Measurements from ENCODE around the gene HECA. TPM values are rescaled to one million over a fixed set of nuclear protein-coding genes. Genes with fewer than 3 reads are reported as not detected.

The HECA gene
- total and polyA plus RNA-seq, 10 of the 15 experiments (the other 5 are each of a cell fraction or from before 2014, with no cell fraction given), result 0.52 to 7.2 (median 2.7) TPM

GRCh38 chr6:139151425-139152087 lies 16.7 kb downstream of the HECA start:
- no TSS peak for BruUV-seq (replicated peaks)
- TF ChIP-seq ATF7 (IDR thresholded peaks at IDR 0.05; ENCODE audit: low read depth) (no peak), NKRF (conservative IDR thresholded peaks at IDR 0.05) (no peak), SIN3A (IDR thresholded peaks at IDR 0.05; ENCODE audit: low read depth, low read length) (no peak), ESRRA (IDR thresholded peaks at IDR 0.05; ENCODE audit: low read length) (no peak), BCLAF1 (IDR thresholded peaks at IDR 0.05) (no peak), NBN (IDR thresholded peaks at IDR 0.05) (no peak), RUNX3 (IDR thresholded peaks at IDR 0.05; ENCODE audit: low read length) (no peak), ZNF207 (IDR thresholded peaks at IDR 0.05; ENCODE audit: borderline replicate concordance) (no peak), MEF2B (IDR thresholded peaks at IDR 0.05; ENCODE audit: partially characterized antibody, poor library complexity, severe bottlenecking) (no peak), DPF2 (IDR thresholded peaks at IDR 0.05) (no peak), CEBPZ (IDR thresholded peaks at IDR 0.05; ENCODE audit: low read depth, low read length) (no peak), PKNOX1 (IDR thresholded peaks at IDR 0.05) (no peak), SREBF1 (IDR thresholded peaks at IDR 0.05; ENCODE audit: low read length) (no peak), CBX3 (IDR thresholded peaks at IDR 0.05; ENCODE audit: borderline replicate concordance, low read depth) (no peak), PAX8 (IDR thresholded peaks at IDR 0.05) (no peak), BCL11A (IDR thresholded peaks at IDR 0.05; ENCODE audit: low read depth, low read length) (no peak), MTA3 (IDR thresholded peaks at IDR 0.05; ENCODE audit: borderline replicate concordance, low read length) (no peak)

More at GRCh38 chr6:139151425-139152087, 16.7 kb downstream of the HECA start:
- H3K9me3 ChIP-seq (replicated peaks; ENCODE audit: control insufficient read depth, insufficient read depth, low read length), result no peaks in the 10 kb centered on the region
- ATAC-seq (no peak), DNase-seq (ENCODE audit: low read depth, low spot score) (no peak), FAIRE-seq (no peak)
- SMC1A ChIA-PET (ENCODE audit: uncharacterized antibody, unreplicated experiment), result interaction anchor here (0.9 to 2.1 kb wide), 3 partner anchors 14 to 213 kb away, joined by 3 to 9 read pairs (median 3); no protein-coding TSS in a partner anchor
- no peak overlapping the region for H3K4me2 ChIP-seq (ENCODE audit: control insufficient read depth, insufficient read depth)
- CTCF ChIA-PET, result interaction anchor here (0.8 kb wide), 1 partner anchor 12 kb away, joined by 3 read pairs; no protein-coding TSS in a partner anchor
- H3K36me3 ChIP-seq (ENCODE audit: control insufficient read depth in 2 of 2, insufficient read depth in 2 of 2, low read length in 1 of 2), result no peaks in the 10 kb centered on the region
- H3K79me2 ChIP-seq (ENCODE audit: control insufficient read depth, insufficient read depth, low read length), result no peaks in the 10 kb centered on the region
- no peaks in the 10 kb centered on the region for H3K4me1 ChIP-seq (ENCODE audit: control insufficient read depth, insufficient read depth, low read length)
- intact Hi-C loops (cut with micrococcal nuclease; ENCODE audit: unreplicated experiment), result no loop called here
- H3K27ac ChIP-seq (ENCODE audit: control insufficient read depth, insufficient read depth), result no peak overlapping the region
- no peaks in the 10 kb centered on the region for H4K20me1 ChIP-seq (ENCODE audit: control insufficient read depth, insufficient read depth)
- RAD21 ChIA-PET (ENCODE audit: unreplicated experiment), result interaction anchor here (1.7 kb wide), 1 partner anchor 9 kb away, joined by 3 read pairs; no protein-coding TSS in a partner anchor
- H2AFZ ChIP-seq (ENCODE audit: control insufficient read depth, low read depth, low read length), result no peak overlapping the region
- H3K9ac ChIP-seq (ENCODE audit: control insufficient read depth, insufficient read depth, low read length), result no peak overlapping the region
- H3K4me3 ChIP-seq, result no peak overlapping the region
- POLR2A ChIA-PET, result no interaction called here
- in situ Hi-C loops (cut with MboI), result no loop called here
- no peaks in the 10 kb centered on the region for H3K27me3 ChIP-seq (replicated peaks in 1 of 2; ENCODE audit: control insufficient read depth in 2 of 2, insufficient read depth in 2 of 2, low read length in 1 of 2)
- WGBS (ENCODE audit: insufficient coverage, insufficient replicate concordance, low lambda C conversion rate, missing lambda C conversion rate), result 97% methylated on average over 6 of the region's 6 CpGs
